Smooth muscle cell (in vitro differentiated cells): ENCODE data around the gene ZMYND10. TPM values are rescaled to one million over a fixed set of nuclear protein-coding genes. Genes with fewer than 3 reads are reported as not detected.

Experiments used
- DNase-seq: peaks from one replicate; lab custom pipeline; 2025; ENCODE audit not compliant: unreplicated experiment; lab: John Stamatoyannopoulos, UW
- H2AFZ ChIP-seq: fragments of 200-600 bp; sonication (generic); 2 replicates; pipeline ENCODE4 v1.6.0; 2016; ENCODE audit warnings: antibody characterized with exemption, low read depth, mild to moderate bottlenecking
- H3F3A ChIP-seq: fragments of 200-600 bp; sonication (generic); 2 replicates; pipeline ENCODE4 v1.6.0; 2017; ENCODE audit warnings: antibody characterized with exemption, low read depth
- H3K27ac ChIP-seq: fragments of 200-600 bp; sonication (generic); 2 replicates; pipeline ENCODE4 v1.5.1; 2016; ENCODE audit warnings: low read depth, mild to moderate bottlenecking
- H3K27me3 ChIP-seq: fragments of 200-600 bp; sonication (generic); 2 replicates; pipeline ENCODE4 v1.6.1; 2016; ENCODE audit warnings: low read depth, mild to moderate bottlenecking
- H3K36me3 ChIP-seq: fragments of 200-600 bp; sonication (generic); 2 replicates; pipeline ENCODE4 v1.5.1; 2016; ENCODE audit warnings: low read depth
- H3K4me1 ChIP-seq: fragments of 200-600 bp; sonication (generic); 2 replicates; pipeline ENCODE4 v1.5.1; 2016; ENCODE audit warnings: low read depth
- H3K4me2 ChIP-seq: fragments of 200-600 bp; sonication (generic); 2 replicates; pipeline ENCODE4 v1.6.0; 2016; ENCODE audit warnings: mild to moderate bottlenecking
- H3K4me3 ChIP-seq: fragments of 200-600 bp; sonication (generic); 2 replicates; pipeline ENCODE4 v1.5.1; 2016; ENCODE audit warnings: mild to moderate bottlenecking
- H3K79me2 ChIP-seq: fragments of 200-600 bp; sonication (generic); 2 replicates; pipeline ENCODE4 v1.6.0; 2016; ENCODE audit warnings: low read depth, mild to moderate bottlenecking
- H3K9ac ChIP-seq: fragments of 200-600 bp; sonication (generic); 2 replicates; pipeline ENCODE4 v1.6.0; 2016; ENCODE audit warnings: low read depth
- H3K9me3 ChIP-seq: fragments of 200-600 bp; sonication (generic); replicated peaks from 2 replicates; pipeline ENCODE4 v1.5.1; 2016; ENCODE audit warnings: low read depth
- H4K20me1 ChIP-seq: fragments of 200-600 bp; sonication (generic); 2 replicates; pipeline ENCODE4 v1.6.0; 2016; ENCODE audit warnings: low read depth
- WGBS: methylation state at CpG from one replicate; pipeline ENCODE4 v1.1.7; 2016; ENCODE audit warnings: low lambda C conversion rate; 5-methylcytosine and 5-hydroxymethylcytosine counted together
- polyA plus RNA-seq: library from polyadenylated mRNA; unstranded; fragments of >200 nt; fragmentation: Nextera tagmentation; extraction: Ambion mirVana; gene quantifications from 2 replicates; pipeline ENCODE4 v1.2.1, GENCODE V29; 2016
- total RNA-seq: library from RNA; depleted of rRNA; stranded (reverse); fragments of >200 nt; gene quantifications from 2 replicates; pipeline ENCODE4 v1.2.3, GENCODE V29; 2014
- TF ChIP-seq, protein P1 (sequence below): fragments of 200-600 bp; sonication (generic); IDR thresholded peaks from 2 replicates; pipeline ENCODE4 v1.5.1; 2017; ENCODE audit warnings: borderline replicate concordance, mild to moderate bottlenecking, antibody characterized with exemption; ENCODE audit not compliant: insufficient read depth, poor library complexity, severe bottlenecking

The ZMYND10 gene
- total and polyA plus RNA-seq, 2 experiments from 2014 or later, result 0.27 to 1.7 TPM

GRCh38 chr3:50355829-50356552 is 10.5 kb upstream of the ZMYND10 start:
- 90% methylated on average over 5 of the region's 5 CpGs for WGBS
- Histone ChIP-seq H3K4me3 (peak overlapping the region; percentile 64), H3K9me3 (no peaks in the 10 kb centered on the region), H2AFZ (no peak overlapping the region), H3F3A (no peaks in the 10 kb centered on the region), H3K4me2 (peak overlapping the region; percentile 92), H3K9ac (no peak overlapping the region), H3K36me3 (no peaks in the 10 kb centered on the region), H4K20me1 (peaks cover 41% of the 10 kb centered on the region), H3K27ac (no peak overlapping the region), H3K27me3 (no peaks in the 10 kb centered on the region), H3K4me1 (peaks cover 29% of the 10 kb centered on the region), H3K79me2 (peaks cover 48% of the 10 kb centered on the region)
- TF ChIP-seq, protein P1, sequence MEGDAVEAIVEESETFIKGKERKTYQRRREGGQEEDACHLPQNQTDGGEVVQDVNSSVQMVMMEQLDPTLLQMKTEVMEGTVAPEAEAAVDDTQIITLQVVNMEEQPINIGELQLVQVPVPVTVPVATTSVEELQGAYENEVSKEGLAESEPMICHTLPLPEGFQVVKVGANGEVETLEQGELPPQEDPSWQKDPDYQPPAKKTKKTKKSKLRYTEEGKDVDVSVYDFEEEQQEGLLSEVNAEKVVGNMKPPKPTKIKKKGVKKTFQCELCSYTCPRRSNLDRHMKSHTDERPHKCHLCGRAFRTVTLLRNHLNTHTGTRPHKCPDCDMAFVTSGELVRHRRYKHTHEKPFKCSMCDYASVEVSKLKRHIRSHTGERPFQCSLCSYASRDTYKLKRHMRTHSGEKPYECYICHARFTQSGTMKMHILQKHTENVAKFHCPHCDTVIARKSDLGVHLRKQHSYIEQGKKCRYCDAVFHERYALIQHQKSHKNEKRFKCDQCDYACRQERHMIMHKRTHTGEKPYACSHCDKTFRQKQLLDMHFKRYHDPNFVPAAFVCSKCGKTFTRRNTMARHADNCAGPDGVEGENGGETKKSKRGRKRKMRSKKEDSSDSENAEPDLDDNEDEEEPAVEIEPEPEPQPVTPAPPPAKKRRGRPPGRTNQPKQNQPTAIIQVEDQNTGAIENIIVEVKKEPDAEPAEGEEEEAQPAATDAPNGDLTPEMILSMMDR, result no peak
- DNase-seq, result no peak

DNA sequence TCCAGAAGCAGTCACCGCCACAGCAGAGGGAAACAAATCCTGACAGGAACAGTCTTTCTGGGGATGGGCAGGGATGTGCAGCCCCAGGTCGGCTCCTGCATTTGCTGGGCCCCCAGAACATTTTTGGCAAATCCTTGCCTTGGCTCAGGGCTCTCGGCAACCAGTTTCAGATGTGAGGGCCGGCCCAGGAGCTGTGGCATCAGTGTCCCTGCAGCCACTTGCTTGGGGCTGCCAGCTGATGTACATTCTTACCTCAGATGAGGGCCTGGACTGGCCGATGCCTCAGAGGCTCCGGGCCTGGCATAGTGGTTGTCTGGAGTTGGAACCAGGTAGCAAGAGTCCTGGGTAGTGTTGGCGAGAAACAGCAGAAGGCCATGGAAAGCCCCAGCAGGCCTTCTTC is 9.3 kb upstream of the ZMYND10 start:
- no peak for DNase-seq
- H3K9me3 ChIP-seq, result no peaks in the 10 kb centered on the region
- H3K79me2 ChIP-seq, result peaks cover 52% of the 10 kb centered on the region
- H3K36me3 ChIP-seq, result no peaks in the 10 kb centered on the region
- no peak overlapping the region for H3K9ac ChIP-seq
- no peak overlapping the region for H2AFZ ChIP-seq
- H3K27me3 ChIP-seq, result no peaks in the 10 kb centered on the region
- WGBS, result 94% methylated on average over 7 of the region's 7 CpGs
- H3K4me1 ChIP-seq, result peaks cover 35% of the 10 kb centered on the region
- no peak overlapping the region for H3K4me3 ChIP-seq
- H3F3A ChIP-seq, result no peaks in the 10 kb centered on the region
- no peak overlapping the region for H3K27ac ChIP-seq
- H4K20me1 ChIP-seq, result peaks cover 41% of the 10 kb centered on the region
- H3K4me2 ChIP-seq, result no peak overlapping the region
- TF ChIP-seq, protein P1, result no peak

DNA sequence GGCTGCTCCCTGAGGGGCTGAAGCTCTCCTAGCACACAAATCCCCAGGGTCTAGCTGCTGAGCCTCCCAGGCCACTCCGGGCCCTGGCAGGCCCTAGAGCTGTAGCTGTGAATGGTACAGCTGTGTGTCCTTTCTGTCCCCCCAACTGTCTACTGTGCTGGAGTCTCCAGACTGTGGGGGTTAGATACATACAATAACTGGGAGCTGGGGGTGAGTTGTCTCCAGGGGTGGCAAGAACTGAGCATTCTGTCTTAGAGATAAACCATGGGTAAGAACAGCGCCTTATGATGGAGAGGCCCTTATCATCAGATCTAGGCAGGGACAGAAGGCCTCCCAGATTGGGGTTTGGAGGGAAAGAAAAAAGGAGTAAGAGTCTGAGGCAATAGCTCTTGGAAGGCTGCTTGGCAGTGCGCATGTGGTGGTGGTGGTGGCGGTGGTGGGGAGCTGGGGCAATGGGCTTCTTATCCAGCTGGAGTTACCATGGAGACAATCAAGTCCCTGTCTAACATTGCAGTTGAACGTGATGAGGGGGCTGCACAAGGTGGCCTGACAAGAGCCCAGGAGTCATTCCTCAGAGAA is 8.7 kb upstream of the ZMYND10 start:
- no peak overlapping the region for H3K9ac ChIP-seq

More for the DNA sequence above, 8.7 kb upstream of the ZMYND10 start:
- Histone ChIP-seq H3K4me1 (peaks cover 38% of the 10 kb centered on the region), H3K27me3 (no peaks in the 10 kb centered on the region), H3K79me2 (peaks cover 57% of the 10 kb centered on the region), H3K4me2 (no peak overlapping the region), H3F3A (no peaks in the 10 kb centered on the region), H3K9me3 (no peaks in the 10 kb centered on the region), H4K20me1 (peaks cover 41% of the 10 kb centered on the region), H3K4me3 (no peak overlapping the region), H3K27ac (no peak overlapping the region), H2AFZ (no peak overlapping the region), H3K36me3 (no peaks in the 10 kb centered on the region)
- WGBS, result 95% methylated on average over 5 of the region's 5 CpGs
- DNase-seq, result no peak
- TF ChIP-seq, protein P1, result no peak
